SH-SY5Y (cell line): Measurements from ENCODE around the gene TRPM2.

Experiments
- GATA2 ChIP-seq: IDR thresholded peaks from 2 replicates; pipeline ENCODE4 v1.6.1; 2011; ENCODE audit warnings: mild to moderate bottlenecking, low read depth, low read length
- GATA3 ChIP-seq: IDR thresholded peaks from 2 replicates; pipeline ENCODE4 v1.6.1; 2011; ENCODE audit warnings: low read depth, mild to moderate bottlenecking, low read length, moderate library complexity

Gene TRPM2

GRCh38 chr21:44379515-44379848, 26.1 kb downstream of the TRPM2 start:
- TF ChIP-seq GATA2 (no peak), GATA3 (no peak)

GRCh38 chr21:44379991-44380865, 26.8 kb downstream of the TRPM2 start:
- no peak for TF ChIP-seq GATA2
- no peak for TF ChIP-seq GATA3

- TF ChIP-seq GATA2 (no peak), GATA3 (no peak)
These were observed 27.5 kb downstream of the TRPM2 start for GRCh38 chr21:44380876-44381275.

- TF ChIP-seq GATA3 (no peak), GATA2 (no peak)
These were observed 28.5 kb downstream of the TRPM2 start for GRCh38 chr21:44381874-44382273.

GRCh38 chr21:44382536-44382935, 29.1 kb downstream of the TRPM2 start:
- TF ChIP-seq GATA3, result no peak
- TF ChIP-seq GATA2, result no peak

- TF ChIP-seq GATA3 (no peak), GATA2 (no peak)
These were observed 29.8 kb downstream of the TRPM2 start for GRCh38 chr21:44383216-44383615.

- no peak for TF ChIP-seq GATA2
- no peak for TF ChIP-seq GATA3
These were observed 31.5 kb downstream of the TRPM2 start for GRCh38 chr21:44384968-44385367.

GRCh38 chr21:44389335-44389734, 35.9 kb downstream of the TRPM2 start:
- TF ChIP-seq GATA2 (no peak), GATA3 (no peak)

GRCh38 chr21:44390886-44391285, 37.5 kb downstream of the TRPM2 start:
- no peak for TF ChIP-seq GATA2
- no peak for TF ChIP-seq GATA3

GRCh38 chr21:44391345-44392091, 38.1 kb downstream of the TRPM2 start:
- no peak for TF ChIP-seq GATA2
- no peak for TF ChIP-seq GATA3

- TF ChIP-seq GATA2 (no peak), GATA3 (no peak)
These were observed 38.8 kb downstream of the TRPM2 start for GRCh38 chr21:44392185-44392584.

- TF ChIP-seq GATA3, result no peak
These were observed 39.5 kb downstream of the TRPM2 start for GRCh38 chr21:44392916-44393315.

GRCh38 chr21:44394733-44395132, 41.3 kb downstream of the TRPM2 start:
- TF ChIP-seq GATA3, result no peak
- no peak for TF ChIP-seq GATA2

- TF ChIP-seq GATA2 (no peak), GATA3 (no peak)
These were observed 41.8 kb downstream of the TRPM2 start for GRCh38 chr21:44395260-44395659.
